Measurements from ENCODE around the gene JDP2.

The JDP2 gene

GRCh38 chr14:75437201-75438143, 9.7 kb downstream of the JDP2 start:
- DNase-seq (ENCODE audit: low read depth), result no peak

- no peak for DNase-seq (ENCODE audit: low read depth)
These were observed 10.8 kb downstream of the JDP2 start for GRCh38 chr14:75438486-75439080.

- no peak for DNase-seq (ENCODE audit: low read depth)
These were observed 12.2 kb downstream of the JDP2 start for GRCh38 chr14:75439989-75440388.

- DNase-seq (ENCODE audit: low read depth), result peak; percentile 36
These were observed 13.1 kb downstream of the JDP2 start for GRCh38 chr14:75440733-75441477.

GRCh38 chr14:75441728-75442127, 13.9 kb downstream of the JDP2 start:
- DNase-seq (ENCODE audit: low read depth), result no peak

- DNase-seq (ENCODE audit: low read depth), result no peak
These were observed 14.3 kb downstream of the JDP2 start for GRCh38 chr14:75442166-75442565.

GRCh38 chr14:75442642-75443041, 14.8 kb downstream of the JDP2 start:
- no peak for DNase-seq (ENCODE audit: low read depth)

- no peak for DNase-seq (ENCODE audit: low read depth)
These were observed 15.6 kb downstream of the JDP2 start for GRCh38 chr14:75443203-75443969.

GRCh38 chr14:75445236-75445635, 17.4 kb downstream of the JDP2 start:
- no peak for DNase-seq (ENCODE audit: low read depth)

- no peak for DNase-seq (ENCODE audit: low read depth)
These were observed 18.1 kb downstream of the JDP2 start for GRCh38 chr14:75445963-75446362.

- no peak for DNase-seq (ENCODE audit: low read depth)
These were observed 18.6 kb downstream of the JDP2 start for GRCh38 chr14:75446447-75446846.

- DNase-seq (ENCODE audit: low read depth), result no peak
These were observed 20.4 kb downstream of the JDP2 start for GRCh38 chr14:75448209-75448608.

GRCh38 chr14:75449036-75449435, 21.2 kb downstream of the JDP2 start:
- no peak for DNase-seq (ENCODE audit: low read depth)

GRCh38 chr14:75449696-75450095, 21.9 kb downstream of the JDP2 start:
- no peak for DNase-seq (ENCODE audit: low read depth)

GRCh38 chr14:75450381-75451276, 22.8 kb downstream of the JDP2 start:
- no peak for DNase-seq (ENCODE audit: low read depth)

- no peak for DNase-seq (ENCODE audit: low read depth)
These were observed 24.5 kb downstream of the JDP2 start for GRCh38 chr14:75452324-75452723.

- peak; percentile 54 for DNase-seq (ENCODE audit: low read depth)
These were observed 25.3 kb downstream of the JDP2 start for GRCh38 chr14:75452900-75453816.

GRCh38 chr14:75453817-75454434, 26.1 kb downstream of the JDP2 start:
- DNase-seq (ENCODE audit: low read depth), result no peak

- DNase-seq (ENCODE audit: low read depth), result peak; percentile 31
These were observed 27.2 kb downstream of the JDP2 start for GRCh38 chr14:75454963-75455546.
